ENCODE results near the gene BTBD9.

BTBD9 gene

GRCh38 chr6:38221251-38221650 is 418.5 kb downstream of the BTBD9 start:
- FAIRE-seq: no peak

GRCh38 chr6:38220069-38220723 is 419.5 kb downstream of the BTBD9 start:
- no peak for FAIRE-seq

- FAIRE-seq: no peak
Observed at GRCh38 chr6:38218235-38218634, 421.5 kb downstream of the BTBD9 start.

- no peak for FAIRE-seq
Observed at GRCh38 chr6:38216451-38216850, 423.3 kb downstream of the BTBD9 start.

GRCh38 chr6:38215651-38216311 is 423.9 kb downstream of the BTBD9 start:
- no peak for FAIRE-seq

- no peak for FAIRE-seq
Observed at GRCh38 chr6:38215225-38215624, 424.5 kb downstream of the BTBD9 start.

- no peak for FAIRE-seq
Observed at GRCh38 chr6:38214159-38214558, 425.6 kb downstream of the BTBD9 start.

GRCh38 chr6:38213251-38213658 is 426.5 kb downstream of the BTBD9 start:
- no peak for FAIRE-seq

- no peak for FAIRE-seq
Observed at GRCh38 chr6:38212579-38212978, 427.1 kb downstream of the BTBD9 start.

- FAIRE-seq: no peak
Observed at GRCh38 chr6:38212116-38212515, 427.6 kb downstream of the BTBD9 start.

- no peak for FAIRE-seq
Observed at GRCh38 chr6:38209371-38210260, 430.1 kb downstream of the BTBD9 start.

- FAIRE-seq: no peak
Observed at GRCh38 chr6:38208028-38208427, 431.7 kb downstream of the BTBD9 start.

- FAIRE-seq: no peak
Observed at GRCh38 chr6:38207375-38207774, 432.4 kb downstream of the BTBD9 start.

- FAIRE-seq: no peak
Observed at GRCh38 chr6:38198219-38198618, 441.5 kb downstream of the BTBD9 start.

GRCh38 chr6:38195113-38195635 is 444.6 kb downstream of the BTBD9 start:
- no peak for FAIRE-seq

- no peak for FAIRE-seq
Observed at GRCh38 chr6:38194589-38194988, 445.1 kb downstream of the BTBD9 start.

- no peak for FAIRE-seq
Observed at GRCh38 chr6:38194282-38194572, 445.5 kb downstream of the BTBD9 start.

- FAIRE-seq: no peak
Observed at GRCh38 chr6:38193481-38194281, 446.0 kb downstream of the BTBD9 start.

- no peak for FAIRE-seq
Observed at GRCh38 chr6:38193051-38193450, 446.7 kb downstream of the BTBD9 start.

GRCh38 chr6:38192487-38192886 is 447.2 kb downstream of the BTBD9 start:
- FAIRE-seq: no peak

- no peak for FAIRE-seq
Observed at GRCh38 chr6:38192011-38192410, 447.7 kb downstream of the BTBD9 start.

GRCh38 chr6:38191418-38191817 is 448.3 kb downstream of the BTBD9 start:
- FAIRE-seq: no peak

All from colon (tissue), 2 donors.